ENCODE data around the gene PTPRH.

The PTPRH gene

GRCh38 chr19:55245236-55245904 is 36.1 kb upstream of the PTPRH start:
- no peak for DNase-seq (ENCODE audit: extremely low read depth in 1 of 2, low read depth in 1 of 2)

GRCh38 chr19:55244004-55244680 is 34.8 kb upstream of the PTPRH start:
- DNase-seq (ENCODE audit: extremely low read depth in 1 of 2, low read depth in 1 of 2), result no peak

- DNase-seq (ENCODE audit: extremely low read depth in 1 of 2, low read depth in 1 of 2), result no peak
Measured at GRCh38 chr19:55242517-55242916, 33.2 kb upstream of the PTPRH start.

GRCh38 chr19:55241935-55242464 is 32.7 kb upstream of the PTPRH start:
- no peak for DNase-seq (ENCODE audit: extremely low read depth in 1 of 2, low read depth in 1 of 2)

- DNase-seq (ENCODE audit: extremely low read depth in 1 of 2, low read depth in 1 of 2), result no peak
Measured at GRCh38 chr19:55241143-55241934, 32.0 kb upstream of the PTPRH start.

GRCh38 chr19:55240713-55241020 is 31.4 kb upstream of the PTPRH start:
- DNase-seq (ENCODE audit: extremely low read depth in 1 of 2, low read depth in 1 of 2), result no peak

- DNase-seq (ENCODE audit: extremely low read depth in 1 of 2, low read depth in 1 of 2), result no peak
Measured at GRCh38 chr19:55239004-55239403, 29.7 kb upstream of the PTPRH start.

- no peak for DNase-seq (ENCODE audit: extremely low read depth in 1 of 2, low read depth in 1 of 2)
Measured at GRCh38 chr19:55238030-55238429, 28.7 kb upstream of the PTPRH start.

- DNase-seq (ENCODE audit: extremely low read depth in 1 of 2, low read depth in 1 of 2), result no peak
Measured at GRCh38 chr19:55232986-55233385, 23.7 kb upstream of the PTPRH start.

- no peak for DNase-seq (ENCODE audit: extremely low read depth in 1 of 2, low read depth in 1 of 2)
Measured at GRCh38 chr19:55232286-55232602, 22.9 kb upstream of the PTPRH start.

- no peak for DNase-seq (ENCODE audit: extremely low read depth in 1 of 2, low read depth in 1 of 2)
Measured at GRCh38 chr19:55231391-55232285, 22.3 kb upstream of the PTPRH start.

- DNase-seq (ENCODE audit: extremely low read depth in 1 of 2, low read depth in 1 of 2), result no peak
Measured at GRCh38 chr19:55230780-55231179, 21.5 kb upstream of the PTPRH start.

- DNase-seq (ENCODE audit: extremely low read depth in 1 of 2, low read depth in 1 of 2), result no peak
Measured at GRCh38 chr19:55230329-55230728, 21.0 kb upstream of the PTPRH start.

- no peak for DNase-seq (ENCODE audit: extremely low read depth in 1 of 2, low read depth in 1 of 2)
Measured at GRCh38 chr19:55229789-55230182, 20.5 kb upstream of the PTPRH start.

- no peak for DNase-seq (ENCODE audit: extremely low read depth in 1 of 2, low read depth in 1 of 2)
Measured at GRCh38 chr19:55229145-55229788, 20.0 kb upstream of the PTPRH start.

- DNase-seq (ENCODE audit: extremely low read depth in 1 of 2, low read depth in 1 of 2), result no peak
Measured at GRCh38 chr19:55228403-55229031, 19.2 kb upstream of the PTPRH start, which contains the start of gene TMEM86B. TSS of gene TMEM86B (minus strand) at chr19:55228763. CDS start at chr19:55228741, 22 bp downstream.

GRCh38 chr19:55228015-55228391 is 18.7 kb upstream of the PTPRH start:
- no peak for DNase-seq (ENCODE audit: extremely low read depth in 1 of 2, low read depth in 1 of 2)

GRCh38 chr19:55227241-55228014 is 18.1 kb upstream of the PTPRH start:
- no peak for DNase-seq (ENCODE audit: extremely low read depth in 1 of 2, low read depth in 1 of 2)

GRCh38 chr19:55226788-55227187 is 17.5 kb upstream of the PTPRH start:
- DNase-seq (ENCODE audit: extremely low read depth in 1 of 2, low read depth in 1 of 2), result no peak

All from activated CD8-positive, alpha-beta memory T cell treated with anti-CD3 and anti-CD28 coated beads for 1 hour (primary cell).